ENCODE results near the gene HNRNPC.

HNRNPC gene

GRCh38 chr14:21182166-21182565, 87.1 kb downstream of the HNRNPC start:
- Histone ChIP-seq H3K9me3 (ENCODE audit: insufficient read depth, low read length) (no peaks in the 10 kb centered on the region), H3K4me2 (ENCODE audit: low read depth, low read length, poor library complexity, severe bottlenecking) (no peak overlapping the region), H3K9me2 (replicated peaks; ENCODE audit: insufficient read depth, low read length) (no peaks in the 10 kb centered on the region), H3K27me3 (ENCODE audit: low read length) (no peaks in the 10 kb centered on the region), H2AFZ (ENCODE audit: low read depth, low read length, severe bottlenecking) (no peak overlapping the region), H3K27ac (ENCODE audit: low read depth, low read length) (no peak overlapping the region), H3K36me3 (ENCODE audit: low read length) (no peaks in the 10 kb centered on the region), H3K4me3 (ENCODE audit: insufficient read depth, low read length, poor library complexity, severe bottlenecking) (no peak overlapping the region), H3F3A (ENCODE audit: insufficient read depth) (no peaks in the 10 kb centered on the region), H3K79me2 (ENCODE audit: insufficient read depth, low read length) (no peaks in the 10 kb centered on the region), H3K9ac (ENCODE audit: low read length) (no peak overlapping the region), H4K20me1 (ENCODE audit: low read depth, low read length) (no peaks in the 10 kb centered on the region)
- TF ChIP-seq EZH2phosphoT487 (conservative IDR thresholded peaks at IDR 0.05; ENCODE audit: low read length) = no peak
- TF ChIP-seq, protein P1, sequence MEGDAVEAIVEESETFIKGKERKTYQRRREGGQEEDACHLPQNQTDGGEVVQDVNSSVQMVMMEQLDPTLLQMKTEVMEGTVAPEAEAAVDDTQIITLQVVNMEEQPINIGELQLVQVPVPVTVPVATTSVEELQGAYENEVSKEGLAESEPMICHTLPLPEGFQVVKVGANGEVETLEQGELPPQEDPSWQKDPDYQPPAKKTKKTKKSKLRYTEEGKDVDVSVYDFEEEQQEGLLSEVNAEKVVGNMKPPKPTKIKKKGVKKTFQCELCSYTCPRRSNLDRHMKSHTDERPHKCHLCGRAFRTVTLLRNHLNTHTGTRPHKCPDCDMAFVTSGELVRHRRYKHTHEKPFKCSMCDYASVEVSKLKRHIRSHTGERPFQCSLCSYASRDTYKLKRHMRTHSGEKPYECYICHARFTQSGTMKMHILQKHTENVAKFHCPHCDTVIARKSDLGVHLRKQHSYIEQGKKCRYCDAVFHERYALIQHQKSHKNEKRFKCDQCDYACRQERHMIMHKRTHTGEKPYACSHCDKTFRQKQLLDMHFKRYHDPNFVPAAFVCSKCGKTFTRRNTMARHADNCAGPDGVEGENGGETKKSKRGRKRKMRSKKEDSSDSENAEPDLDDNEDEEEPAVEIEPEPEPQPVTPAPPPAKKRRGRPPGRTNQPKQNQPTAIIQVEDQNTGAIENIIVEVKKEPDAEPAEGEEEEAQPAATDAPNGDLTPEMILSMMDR (IDR thresholded peaks at IDR 0.05; ENCODE audit: insufficient read depth, low read length, poor library complexity, severe bottlenecking) = no peak

- Histone ChIP-seq H3K4me2 (ENCODE audit: low read depth, low read length, poor library complexity, severe bottlenecking) (no peak overlapping the region), H3F3A (ENCODE audit: insufficient read depth) (no peaks in the 10 kb centered on the region), H3K36me3 (ENCODE audit: low read length) (no peaks in the 10 kb centered on the region), H3K9me3 (ENCODE audit: insufficient read depth, low read length) (no peaks in the 10 kb centered on the region), H3K9me2 (replicated peaks; ENCODE audit: insufficient read depth, low read length) (no peaks in the 10 kb centered on the region), H3K27ac (ENCODE audit: low read depth, low read length) (no peak overlapping the region), H3K4me3 (ENCODE audit: insufficient read depth, low read length, poor library complexity, severe bottlenecking) (no peak overlapping the region), H2AFZ (ENCODE audit: low read depth, low read length, severe bottlenecking) (no peak overlapping the region), H3K27me3 (ENCODE audit: low read length) (no peaks in the 10 kb centered on the region), H4K20me1 (ENCODE audit: low read depth, low read length) (no peaks in the 10 kb centered on the region), H3K9ac (ENCODE audit: low read length) (no peak overlapping the region), H3K79me2 (ENCODE audit: insufficient read depth, low read length) (no peaks in the 10 kb centered on the region)
- TF ChIP-seq EZH2phosphoT487 (conservative IDR thresholded peaks at IDR 0.05; ENCODE audit: low read length) = no peak
- TF ChIP-seq, protein P1 (IDR thresholded peaks at IDR 0.05; ENCODE audit: insufficient read depth, low read length, poor library complexity, severe bottlenecking) = no peak
These were observed 98.1 kb downstream of the HNRNPC start for GRCh38 chr14:21171128-21171527.

DNA sequence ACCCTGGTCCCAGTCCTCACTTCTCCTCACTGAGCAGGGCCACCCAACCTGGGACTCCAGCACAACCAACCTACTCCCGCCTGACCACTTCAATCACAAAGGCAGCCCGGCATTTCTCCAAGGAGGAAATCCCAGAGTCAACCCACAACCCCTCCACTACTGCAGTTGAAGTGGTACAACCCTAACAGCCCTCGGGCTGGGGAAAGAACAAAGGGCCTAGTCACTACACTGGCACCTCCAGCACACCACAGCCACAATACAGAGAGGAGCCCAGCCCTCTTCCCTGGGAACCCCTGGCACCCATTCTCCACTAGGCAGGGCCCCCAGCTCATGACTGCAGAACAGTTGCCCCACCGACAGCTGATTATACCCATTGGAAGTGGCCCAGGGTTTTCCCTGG, 99.7 kb downstream of the HNRNPC start:
- Histone ChIP-seq H3K9ac (ENCODE audit: low read length) (no peak overlapping the region), H2AFZ (ENCODE audit: low read depth, low read length, severe bottlenecking) (no peak overlapping the region), H3K36me3 (ENCODE audit: low read length) (no peaks in the 10 kb centered on the region), H3K27me3 (ENCODE audit: low read length) (no peaks in the 10 kb centered on the region), H3K9me2 (replicated peaks; ENCODE audit: insufficient read depth, low read length) (no peaks in the 10 kb centered on the region), H3K4me3 (ENCODE audit: insufficient read depth, low read length, poor library complexity, severe bottlenecking) (no peak overlapping the region), H3K27ac (ENCODE audit: low read depth, low read length) (no peak overlapping the region), H3K79me2 (ENCODE audit: insufficient read depth, low read length) (no peaks in the 10 kb centered on the region), H3K4me2 (ENCODE audit: low read depth, low read length, poor library complexity, severe bottlenecking) (no peak overlapping the region), H3F3A (ENCODE audit: insufficient read depth) (no peaks in the 10 kb centered on the region), H4K20me1 (ENCODE audit: low read depth, low read length) (no peaks in the 10 kb centered on the region), H3K9me3 (ENCODE audit: insufficient read depth, low read length) (no peaks in the 10 kb centered on the region)
- TF ChIP-seq, protein P1 (IDR thresholded peaks at IDR 0.05; ENCODE audit: insufficient read depth, low read length, poor library complexity, severe bottlenecking) = no peak
- TF ChIP-seq EZH2phosphoT487 (conservative IDR thresholded peaks at IDR 0.05; ENCODE audit: low read length) = no peak

Data from SU-DHL-6 (cell line).